GM21367 (cell line): ENCODE results near the gene LAMA5.

ENCODE experiments used
- ATAC-seq: cut with Tn5 transposase; IDR thresholded peaks from one replicate; pipeline ENCODE4 v1.9.1; 2021; ENCODE audit not compliant: unreplicated experiment

The LAMA5 gene

DNA sequence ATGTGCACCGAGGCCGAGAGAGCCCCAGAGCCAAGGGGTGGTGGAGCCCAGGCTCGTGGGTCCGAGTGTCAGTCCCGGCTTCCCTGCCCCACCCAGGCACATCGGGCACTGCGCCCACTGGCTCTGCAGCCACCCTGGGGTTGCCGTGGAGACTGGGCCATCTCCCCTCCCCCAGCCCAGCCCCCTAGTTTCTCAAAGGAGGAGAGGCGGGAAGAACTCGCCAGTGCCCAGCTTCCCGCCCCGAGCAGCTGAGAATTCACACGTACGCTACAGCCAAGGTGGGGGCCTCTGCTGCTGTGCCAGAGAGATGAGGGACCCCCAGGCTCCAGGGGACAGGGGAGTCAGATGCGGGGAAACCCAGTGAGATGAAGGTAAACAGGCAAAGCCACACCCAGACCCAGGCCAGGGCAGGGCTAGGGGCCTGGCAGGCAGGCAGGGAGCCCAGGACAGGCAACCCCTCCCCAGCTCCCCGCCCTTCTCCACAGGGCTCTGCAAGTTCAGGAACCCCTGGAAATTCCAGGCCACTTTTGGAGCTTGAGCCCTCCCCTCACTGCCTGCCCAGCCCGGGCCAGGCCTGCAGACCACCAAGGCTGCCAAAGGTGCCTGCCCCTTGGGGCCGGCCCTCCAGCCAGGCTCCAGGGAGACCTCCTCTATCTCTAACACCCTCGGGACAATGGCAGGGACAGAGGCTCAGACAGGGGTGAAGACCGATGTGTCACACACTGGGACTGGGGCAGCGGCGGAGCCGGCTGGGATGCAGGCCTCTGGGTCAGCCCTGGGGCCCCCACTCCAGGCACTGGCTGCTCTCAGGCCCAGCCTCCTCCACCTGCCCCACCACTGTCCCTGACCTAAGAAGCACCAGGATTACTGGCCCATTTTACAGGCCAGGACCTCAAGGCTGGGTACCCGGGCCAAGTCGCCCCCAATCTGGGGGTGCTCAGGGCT lies 6.0 kb downstream of the LAMA5 start:
- ATAC-seq = no peak

DNA sequence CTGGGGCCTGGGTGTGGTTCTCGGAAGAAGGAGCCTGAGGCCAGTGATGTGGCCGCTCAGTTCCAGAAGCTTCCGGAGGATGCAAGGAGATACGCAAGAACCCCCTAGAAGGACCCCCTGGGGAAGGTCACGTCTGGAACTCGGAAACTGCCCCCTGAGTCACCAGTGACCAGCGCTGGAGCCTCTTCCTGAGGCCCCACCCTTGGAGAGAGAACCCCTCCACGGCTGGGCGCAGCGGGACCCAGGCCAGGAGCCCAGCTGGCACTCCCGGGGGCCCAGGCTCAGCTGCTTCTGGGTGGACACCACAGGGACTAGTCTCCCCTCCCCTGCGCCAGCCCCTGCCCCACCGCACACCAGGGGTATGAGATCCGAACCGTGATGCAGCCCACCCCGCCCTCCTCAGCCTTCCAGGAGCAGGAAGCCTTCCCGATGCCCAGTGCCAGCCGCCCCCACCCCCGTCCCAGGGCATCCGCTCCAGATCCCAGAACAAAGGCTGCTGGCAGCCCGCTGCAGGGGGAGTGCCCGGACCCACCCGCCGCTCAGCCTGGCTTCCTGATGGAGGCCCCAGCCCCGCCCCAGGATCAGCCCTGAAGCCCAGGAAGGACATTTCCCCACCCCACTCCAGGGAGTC lies 7.5 kb downstream of the LAMA5 start:
- ATAC-seq = no peak

DNA sequence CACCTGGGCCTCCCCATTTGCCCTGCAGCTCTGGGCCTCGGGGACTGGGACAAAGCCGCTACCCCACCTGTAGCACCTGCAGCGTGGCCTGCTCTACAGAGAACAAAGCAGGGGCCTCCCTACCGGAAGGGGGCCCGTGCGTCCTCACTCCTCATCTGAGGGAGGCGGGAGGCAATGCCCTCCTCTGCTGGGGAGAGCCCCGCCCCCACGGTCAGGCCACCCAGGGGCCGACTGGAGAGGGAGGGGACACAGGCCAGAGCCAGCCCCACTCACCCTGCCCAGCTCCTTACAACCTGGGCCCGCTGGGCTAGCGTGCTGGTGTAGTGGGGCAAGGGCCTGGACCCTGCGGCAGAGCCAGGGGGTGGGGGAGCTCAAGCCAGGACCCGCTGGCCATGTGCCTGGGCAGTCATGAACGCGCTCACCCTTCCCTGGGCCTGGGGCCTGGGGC lies 8.0 kb downstream of the LAMA5 start:
- no peak for ATAC-seq

DNA sequence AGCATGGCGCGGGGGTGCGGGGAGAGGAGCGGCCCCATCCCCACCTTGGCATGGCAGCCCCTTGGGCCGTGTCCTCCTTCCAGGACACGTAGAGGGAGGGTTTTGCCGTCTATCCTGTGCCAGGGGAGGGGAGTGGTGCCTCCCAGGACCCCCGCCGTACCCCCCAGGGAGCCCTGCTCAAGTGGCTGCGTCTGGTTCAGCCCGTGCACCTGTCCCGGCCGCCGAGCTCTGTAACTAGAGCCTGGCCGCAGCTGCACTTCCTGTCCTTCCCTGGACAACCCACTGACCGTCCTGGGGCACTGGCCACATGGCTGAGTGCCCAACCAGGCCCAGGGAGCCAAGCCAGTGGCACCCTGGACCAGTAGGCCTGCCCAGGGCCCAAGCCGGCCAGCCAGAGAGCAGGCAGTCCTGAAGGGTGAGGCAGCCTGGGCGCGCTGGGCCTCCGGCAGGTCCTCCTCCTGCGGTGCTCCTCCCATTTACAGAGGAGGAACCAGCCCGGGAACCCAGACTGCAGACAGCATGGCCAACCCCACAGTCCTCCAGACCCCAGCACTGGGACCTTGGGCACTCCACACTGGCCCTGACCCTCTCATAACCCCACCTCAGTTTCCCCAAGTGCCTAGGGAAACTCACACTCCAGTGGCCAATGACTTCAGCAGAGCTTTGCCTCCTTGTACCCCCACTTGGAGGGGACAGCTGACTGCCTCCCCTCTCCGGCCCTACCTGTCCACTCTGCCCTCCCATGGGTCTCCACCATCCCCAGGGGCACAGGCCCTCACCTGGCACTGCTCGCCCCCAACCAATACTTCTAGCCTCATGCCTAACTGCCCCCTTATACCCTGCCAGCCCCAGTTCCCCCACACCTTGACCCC lies 8.7 kb downstream of the LAMA5 start:
- no peak for ATAC-seq

DNA sequence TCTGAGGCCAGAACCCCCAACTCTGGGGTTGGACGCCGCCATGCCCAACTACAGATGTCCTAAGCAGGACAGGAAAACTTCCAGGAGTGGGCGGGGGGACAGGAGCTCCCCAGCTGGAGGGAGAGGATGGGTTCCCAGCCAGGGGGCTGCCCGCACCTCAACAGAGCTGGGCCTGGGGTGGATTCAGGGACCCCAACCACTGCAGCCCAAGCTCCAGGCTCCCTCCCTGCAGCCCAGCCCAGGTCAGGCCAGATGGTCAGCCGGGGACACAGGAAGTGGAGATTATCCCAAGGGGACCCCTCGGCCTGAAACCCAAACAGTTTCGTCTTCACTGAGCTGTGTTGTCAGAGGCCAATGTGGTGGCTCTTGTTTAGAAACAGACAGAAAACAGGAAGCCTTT lies 9.4 kb downstream of the LAMA5 start:
- ATAC-seq = no peak

DNA sequence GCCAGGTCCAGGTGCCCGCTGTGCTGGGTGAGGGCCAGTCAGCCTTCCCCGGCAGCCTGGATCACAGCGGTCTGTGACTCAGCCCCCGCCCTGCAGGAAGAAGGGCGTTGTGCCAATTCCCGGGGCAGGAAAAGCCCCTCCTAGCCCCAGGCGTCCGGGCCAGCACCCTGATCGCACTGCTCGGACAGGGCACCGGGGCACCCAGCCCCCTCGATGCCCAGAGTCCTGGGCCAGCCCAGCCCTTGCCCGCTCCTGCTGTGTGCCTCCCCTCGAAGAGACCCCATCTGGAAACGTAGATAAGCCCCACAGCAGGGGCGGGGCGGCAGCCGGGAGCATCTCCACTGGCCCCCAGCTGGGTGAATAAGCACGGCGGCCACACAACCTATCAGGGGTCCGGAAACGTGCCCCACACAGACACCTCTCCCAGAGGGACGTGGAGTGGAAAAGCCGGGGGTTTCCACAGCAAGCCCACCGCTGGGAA lies 9.9 kb downstream of the LAMA5 start:
- ATAC-seq = no peak

DNA sequence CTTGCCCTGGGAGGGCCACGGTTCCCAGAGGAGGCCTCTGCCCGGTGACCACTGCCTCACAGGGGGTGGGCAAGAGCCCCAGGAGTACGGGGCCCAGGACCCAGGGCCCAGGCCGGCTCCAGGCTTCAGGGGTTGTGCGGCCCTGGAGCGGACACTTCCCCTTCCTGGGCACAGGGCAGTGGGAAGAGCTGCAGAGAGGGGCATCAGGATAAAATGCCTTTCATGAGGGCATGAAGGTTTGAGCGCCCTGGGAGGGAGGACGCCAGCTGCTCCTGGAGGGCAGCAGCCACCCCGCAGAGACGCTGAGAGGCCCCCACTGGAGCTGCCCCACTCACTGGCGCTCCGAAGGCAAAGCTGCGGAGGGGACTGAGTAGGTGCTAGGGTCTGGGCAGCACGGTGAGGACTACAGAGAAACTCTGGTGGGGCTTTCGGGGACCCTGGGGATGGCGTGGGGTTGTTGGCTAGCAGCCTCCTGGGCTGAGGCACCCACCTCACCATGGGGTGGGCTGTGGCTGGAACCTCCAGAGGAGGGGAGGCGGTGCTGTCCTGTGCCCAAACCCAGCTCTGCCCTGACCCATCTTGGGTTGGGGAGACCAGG lies 10.4 kb downstream of the LAMA5 start:
- ATAC-seq = no peak

DNA sequence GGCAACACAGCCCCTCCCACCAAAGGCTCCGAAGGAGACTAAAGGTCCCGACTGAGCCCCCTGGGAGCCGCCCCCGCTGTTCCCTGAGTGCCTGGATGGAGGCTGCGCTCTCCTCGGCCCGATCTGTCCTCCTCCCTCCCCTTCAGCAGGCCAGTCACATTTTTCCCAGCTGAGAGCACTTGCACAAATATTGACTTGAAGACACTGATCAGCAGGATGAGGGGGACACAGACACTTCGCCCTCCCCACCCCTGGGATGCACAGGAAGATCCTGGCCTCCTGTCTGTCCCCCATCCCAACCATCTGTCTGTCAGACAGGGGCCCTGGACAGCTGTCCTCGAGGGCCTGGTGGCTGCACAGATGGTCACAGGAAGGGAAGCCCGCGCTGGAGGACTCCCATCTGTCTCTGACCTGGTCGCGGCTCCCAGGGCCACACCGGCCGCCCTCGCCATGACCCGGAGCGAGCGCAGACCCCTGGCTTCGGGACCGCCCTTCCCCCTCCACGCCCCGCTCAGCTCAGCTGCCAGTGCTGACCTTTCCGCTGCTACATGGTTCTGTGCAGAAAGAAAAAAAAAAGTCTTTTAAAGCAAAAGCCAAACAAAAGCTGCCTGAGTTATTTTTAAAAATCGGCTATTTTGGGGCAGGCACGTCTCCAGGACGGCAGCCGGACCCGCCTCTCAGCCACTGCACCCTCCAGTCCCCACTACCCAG lies 11.1 kb downstream of the LAMA5 start:
- ATAC-seq = no peak

DNA sequence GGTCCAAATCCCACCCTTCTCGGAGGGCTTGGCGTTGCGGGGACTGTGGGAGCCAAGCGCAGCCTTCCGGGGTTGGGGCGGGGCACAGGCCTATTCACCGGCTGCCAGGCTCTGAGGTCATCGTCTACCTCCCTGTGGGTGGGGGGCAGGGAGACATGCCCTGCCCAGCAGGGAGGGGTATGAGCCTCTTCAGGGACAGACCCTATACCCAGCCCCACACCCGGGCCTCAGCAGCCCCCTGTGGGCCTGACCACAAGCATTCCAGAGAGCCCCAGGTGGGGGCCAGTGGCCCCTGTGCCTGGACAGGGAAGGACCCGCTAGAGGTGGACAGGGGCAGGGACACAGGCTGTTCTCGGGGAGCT lies 11.6 kb downstream of the LAMA5 start:
- no peak for ATAC-seq

DNA sequence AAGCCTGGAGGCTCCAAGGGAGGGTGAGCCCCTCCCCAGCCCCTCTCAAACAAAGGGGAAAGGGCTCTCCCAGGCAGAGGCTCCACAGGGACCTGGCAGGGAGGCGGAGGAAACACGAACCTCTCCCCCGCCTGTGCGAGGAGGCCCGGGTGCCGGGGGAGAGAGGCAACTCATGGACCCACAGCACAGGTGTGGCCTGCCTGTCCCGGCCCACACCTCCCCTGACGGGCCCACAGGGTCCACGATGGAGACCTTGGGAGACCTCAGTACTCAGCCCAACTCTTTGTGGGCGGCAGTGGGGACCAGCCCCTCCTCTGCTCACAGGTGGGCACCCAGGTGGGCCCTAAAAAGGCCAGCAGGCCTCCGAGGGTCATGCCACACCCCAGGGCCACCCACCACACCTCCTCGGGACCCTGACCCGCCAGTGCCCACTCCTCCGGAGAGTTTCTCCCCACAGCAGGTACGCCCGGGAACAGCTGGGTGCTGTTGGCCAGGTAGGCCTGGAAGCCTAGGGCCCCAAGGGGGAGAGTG lies 12.2 kb downstream of the LAMA5 start:
- ATAC-seq = no peak

DNA sequence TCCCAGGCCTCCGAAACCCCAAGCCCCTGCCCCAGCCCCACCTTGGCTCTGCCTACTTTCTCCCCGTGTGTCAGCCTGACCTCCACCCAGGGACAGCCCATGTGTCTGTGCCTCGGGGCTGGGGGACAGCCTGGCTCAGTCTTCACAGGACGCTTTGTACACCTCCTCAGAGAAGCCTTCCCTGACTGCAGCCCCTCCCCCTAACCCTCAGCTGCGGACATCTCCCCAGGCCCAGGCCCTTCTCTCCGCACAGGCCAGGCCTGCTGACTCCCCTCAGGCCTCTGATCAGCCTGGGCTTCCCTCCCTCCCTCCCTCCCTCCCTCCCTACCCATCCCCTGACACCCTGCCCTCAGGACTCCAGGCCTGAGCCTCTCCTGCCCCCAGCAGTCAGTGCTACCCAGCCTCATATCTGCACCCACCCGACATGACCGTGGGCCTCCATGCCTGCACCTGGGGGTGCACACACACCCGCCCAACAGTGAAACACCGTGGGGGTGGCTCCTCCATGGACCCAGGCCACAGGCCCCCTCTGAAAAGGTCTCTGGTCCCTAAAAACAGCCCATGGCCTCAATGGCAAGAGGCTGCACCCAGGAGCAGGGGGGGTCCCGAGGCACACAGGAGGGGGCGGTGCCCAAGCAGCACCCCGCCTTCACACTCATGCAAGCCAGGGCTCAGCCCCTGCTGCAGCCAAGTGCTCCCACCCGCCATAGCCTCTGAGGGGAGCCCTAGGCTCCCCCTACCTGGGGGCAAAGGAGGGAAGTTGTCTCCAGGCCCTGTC lies 12.9 kb downstream of the LAMA5 start:
- ATAC-seq = no peak

DNA sequence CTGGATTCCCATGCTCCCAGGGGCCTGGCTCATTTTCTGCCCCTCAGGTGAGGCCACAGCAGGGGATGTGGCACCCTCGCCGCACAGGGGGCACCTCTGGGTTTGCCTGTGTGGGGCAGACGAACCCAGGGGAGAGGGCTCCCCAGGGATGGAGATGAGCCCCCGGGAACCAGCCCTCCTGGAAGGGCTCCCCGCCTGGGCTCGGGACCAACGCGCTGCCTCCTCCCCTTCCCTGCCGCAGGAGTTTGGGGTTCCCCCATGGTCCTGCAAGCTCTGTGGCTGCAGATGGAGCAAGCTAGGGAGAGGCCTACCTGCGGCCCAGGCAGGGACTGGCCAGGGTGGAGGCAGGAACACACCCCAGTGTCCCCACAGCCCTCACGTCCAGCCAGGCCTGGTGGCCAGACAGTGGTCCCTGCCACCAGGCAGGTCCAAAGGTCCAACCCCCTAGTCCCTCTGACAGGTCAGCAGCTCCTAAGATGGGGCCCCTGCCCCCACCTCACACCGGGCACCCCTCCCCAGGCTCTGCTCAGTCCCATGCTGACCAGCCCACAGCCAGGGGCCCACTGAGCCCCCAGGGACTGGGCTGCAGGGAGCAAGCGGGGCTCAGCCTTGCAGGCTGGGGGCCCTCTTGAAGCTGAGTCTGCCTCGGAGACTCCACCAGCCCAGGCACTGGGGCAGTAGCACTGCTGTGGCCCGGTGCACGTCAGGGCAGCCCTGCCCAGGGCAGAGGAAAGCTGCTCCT lies 13.7 kb downstream of the LAMA5 start:
- no peak for ATAC-seq

DNA sequence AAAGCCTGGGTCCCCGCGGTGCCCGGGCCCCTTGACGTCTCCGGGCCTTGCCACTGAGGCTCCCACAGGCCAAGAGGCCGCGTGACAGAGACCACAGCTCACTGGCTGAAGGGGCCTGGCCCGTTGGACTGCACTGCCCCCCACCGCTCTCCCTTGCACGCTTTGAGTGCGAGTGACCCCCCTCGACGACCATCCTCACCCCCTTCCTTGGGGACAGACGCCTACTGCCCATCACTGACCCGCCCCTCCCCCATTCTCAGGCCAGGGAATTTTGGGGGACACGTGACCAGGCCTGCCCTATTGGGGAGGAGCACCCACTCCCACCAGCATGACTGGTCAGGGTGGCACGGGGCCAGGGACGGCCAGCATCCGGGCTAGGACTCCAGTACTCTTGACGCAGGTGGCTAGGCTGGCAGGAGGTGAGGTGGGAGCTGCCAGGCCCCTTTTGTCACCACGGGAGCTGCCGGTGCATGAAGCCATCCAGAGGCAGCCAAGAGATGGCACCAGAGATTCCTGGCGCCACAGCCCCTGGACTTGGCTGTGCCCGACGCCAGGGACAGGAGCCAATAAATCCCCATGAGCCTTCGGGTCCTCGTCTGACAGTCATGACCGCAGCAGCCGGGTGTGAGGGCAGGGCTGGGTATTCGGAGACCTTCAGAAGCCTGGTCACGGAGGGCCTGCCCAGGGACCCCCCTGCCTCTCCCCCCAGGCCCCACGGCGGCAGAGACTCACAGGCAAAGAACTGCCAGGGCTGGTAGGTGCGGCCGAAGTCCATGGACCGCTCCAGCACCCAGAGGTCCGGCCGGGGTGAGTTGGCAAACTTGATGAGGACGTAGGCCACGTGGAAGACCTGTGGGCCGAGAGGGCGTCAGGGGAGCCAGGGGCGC lies 14.5 kb downstream of the LAMA5 start:
- no peak for ATAC-seq

DNA sequence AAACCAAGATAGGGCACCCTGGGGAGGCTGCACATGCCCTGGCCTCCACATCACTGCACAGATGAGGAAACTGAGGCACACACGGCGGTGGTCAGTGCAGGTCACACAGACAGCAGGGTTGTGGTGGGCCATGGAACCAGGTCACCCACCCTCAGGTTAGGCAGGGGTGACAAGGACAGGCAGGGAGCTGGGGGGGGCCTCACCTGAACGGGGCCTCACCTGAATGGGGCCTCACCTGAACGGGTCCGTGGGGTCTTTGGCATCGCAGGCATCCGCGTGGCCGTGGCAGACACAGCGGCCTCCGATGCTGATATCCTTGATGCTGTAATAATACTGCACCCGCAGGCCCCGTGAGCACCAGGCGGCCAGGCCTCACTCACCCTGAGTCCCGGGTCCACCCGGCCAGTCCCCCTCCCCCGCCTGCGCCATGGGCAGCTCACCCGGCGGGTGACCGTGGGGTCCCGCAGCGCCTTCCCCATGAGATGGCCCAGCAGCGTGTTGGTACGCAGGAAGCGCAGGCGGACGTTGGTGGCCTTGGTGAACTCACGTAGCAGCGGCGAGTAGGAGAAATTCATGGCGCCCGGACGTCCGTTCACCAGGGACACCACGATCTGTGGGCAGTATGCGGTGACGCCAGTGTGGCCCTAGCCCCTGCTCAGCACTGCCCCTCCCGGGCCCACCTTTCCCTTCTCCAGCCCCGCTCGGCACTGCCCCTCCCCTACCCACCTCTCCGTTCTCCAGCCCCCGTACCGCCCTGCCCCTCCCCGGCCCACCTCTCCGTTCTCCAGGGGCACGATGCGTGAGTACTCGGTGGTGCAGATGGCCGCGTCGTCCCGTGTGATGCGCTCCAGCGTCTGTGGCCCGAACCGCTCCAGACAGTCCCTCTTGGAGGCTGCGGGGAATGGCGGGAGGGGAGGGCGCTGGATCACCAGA lies 15.4 kb downstream of the LAMA5 start:
- no peak for ATAC-seq

DNA sequence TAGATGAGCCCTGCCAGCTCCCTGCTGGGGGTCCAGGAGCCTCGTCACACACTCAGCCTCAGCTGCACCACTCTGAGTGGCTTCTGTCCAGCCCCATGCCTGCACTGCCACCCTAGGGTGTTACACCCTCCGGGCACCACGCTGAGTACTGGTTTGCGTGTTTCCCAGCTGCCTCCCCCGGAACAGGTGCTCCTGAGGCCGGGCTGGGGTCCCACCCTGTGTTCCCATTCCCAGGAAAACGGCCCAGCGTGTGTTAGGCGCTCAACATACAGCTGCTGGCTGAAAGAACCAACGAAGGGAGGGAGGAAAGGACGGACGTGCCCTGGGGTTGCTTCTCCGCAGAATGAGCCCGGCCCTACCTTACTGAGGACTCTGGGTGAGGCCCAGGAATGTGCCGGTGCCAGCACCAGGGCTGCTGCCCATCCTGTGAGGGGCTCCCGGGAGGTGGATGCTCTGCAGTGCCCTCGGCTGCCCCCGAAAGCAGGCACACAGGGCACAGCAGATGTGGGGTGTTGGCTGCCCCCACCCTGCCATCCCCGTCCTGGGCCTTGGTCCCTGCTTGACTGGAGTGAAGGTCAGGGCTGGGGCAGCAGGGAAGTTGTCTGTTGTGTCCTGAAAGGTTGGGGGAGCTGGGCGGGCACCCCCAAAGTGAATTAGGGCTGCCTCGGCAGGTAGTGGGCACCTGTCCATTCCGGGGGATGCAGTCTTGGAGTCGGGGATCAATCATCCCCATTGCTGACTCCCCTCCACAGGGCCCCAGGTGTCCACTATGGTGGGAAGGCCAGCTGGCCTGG lies 16.3 kb downstream of the LAMA5 start:
- ATAC-seq = no peak
